Renal pelvis (tissue), 4 donors: ENCODE measurements around the gene FOXK1. TPM values are rescaled to one million over a fixed set of nuclear protein-coding genes. Genes with fewer than 3 reads are reported as not detected.
"Not testable (repeated sequence)": the region's sequence is repeated elsewhere in the genome, so short reads cannot be mapped to it uniquely, and the experiment has no call there.

ENCODE experiments used
- DNase-seq: peaks from one replicate; pipeline ENCODE4 v3.0.0-alpha.2; 2013
- polyA plus RNA-seq, 3 donors: library from polyadenylated mRNA; unstranded; fragments of 120-200 nt; gene quantifications; one replicate each; pipeline ENCODE4 v1.2.1, GENCODE V29; 2013; ENCODE audit not compliant: insufficient read length in 3 of 3

FOXK1 gene
- polyA plus RNA-seq, 3 donors, result 15.5 to 30.0 (median 24.3) TPM

DNA sequence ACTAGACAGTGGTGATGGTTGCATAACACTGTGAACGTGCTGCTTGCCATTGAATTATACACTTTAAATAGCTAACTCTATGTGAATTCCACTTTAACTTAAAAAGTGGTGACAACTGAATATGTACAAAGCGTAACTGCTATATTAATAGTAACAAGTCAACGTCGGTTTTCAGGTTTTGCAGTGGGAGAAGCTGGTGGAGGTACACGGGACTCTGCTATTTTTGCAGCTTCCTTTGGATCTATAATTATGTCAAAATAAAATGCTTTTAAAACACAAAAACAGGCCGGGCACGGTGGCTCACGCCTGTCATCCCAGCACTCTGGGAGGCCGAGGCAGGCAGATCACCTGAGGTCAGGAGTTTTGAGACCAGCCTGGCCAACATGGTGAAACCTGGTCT lies 114.4 kb downstream of the FOXK1 start:
- DNase-seq, result no peak

DNA sequence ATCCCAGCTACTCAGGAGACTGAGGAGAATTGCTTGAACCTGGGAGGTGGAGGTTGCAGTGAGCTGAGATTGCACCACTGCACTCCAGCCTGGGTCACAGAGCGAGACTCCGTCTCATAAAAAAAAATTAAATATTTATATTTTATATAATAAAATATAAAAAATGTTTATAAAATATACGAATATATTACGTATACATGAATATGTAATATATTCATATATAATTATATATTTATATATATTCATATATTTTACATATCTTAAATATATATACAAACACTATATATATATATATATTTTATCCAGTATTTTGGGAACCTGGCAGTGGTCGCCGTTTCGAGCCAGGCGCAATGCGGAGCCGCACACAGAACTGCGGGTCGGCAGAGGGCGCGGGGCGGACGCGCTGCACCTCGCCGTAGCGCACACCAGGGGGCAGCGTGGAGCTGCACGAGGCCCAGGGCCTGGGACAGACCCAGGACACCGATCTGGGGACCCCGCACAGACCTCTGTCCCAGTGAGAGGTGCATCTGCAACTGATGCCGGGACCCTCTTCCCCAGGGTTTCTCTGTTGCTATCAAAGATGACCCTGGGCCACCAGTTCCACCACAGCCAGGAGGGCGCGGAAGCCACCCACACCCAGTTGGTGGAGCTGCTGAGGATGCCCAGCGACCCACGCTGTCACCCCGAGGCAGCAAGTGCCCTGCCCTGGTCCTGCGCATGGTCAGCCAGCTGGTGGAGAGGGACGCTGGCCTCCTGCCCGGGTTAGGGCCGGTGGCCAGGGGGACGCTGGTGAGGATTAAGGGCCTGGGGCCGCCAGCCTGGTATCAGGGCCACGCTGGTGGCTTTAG lies 116.0 kb downstream of the FOXK1 start:
- DNase-seq, result no peak

DNA sequence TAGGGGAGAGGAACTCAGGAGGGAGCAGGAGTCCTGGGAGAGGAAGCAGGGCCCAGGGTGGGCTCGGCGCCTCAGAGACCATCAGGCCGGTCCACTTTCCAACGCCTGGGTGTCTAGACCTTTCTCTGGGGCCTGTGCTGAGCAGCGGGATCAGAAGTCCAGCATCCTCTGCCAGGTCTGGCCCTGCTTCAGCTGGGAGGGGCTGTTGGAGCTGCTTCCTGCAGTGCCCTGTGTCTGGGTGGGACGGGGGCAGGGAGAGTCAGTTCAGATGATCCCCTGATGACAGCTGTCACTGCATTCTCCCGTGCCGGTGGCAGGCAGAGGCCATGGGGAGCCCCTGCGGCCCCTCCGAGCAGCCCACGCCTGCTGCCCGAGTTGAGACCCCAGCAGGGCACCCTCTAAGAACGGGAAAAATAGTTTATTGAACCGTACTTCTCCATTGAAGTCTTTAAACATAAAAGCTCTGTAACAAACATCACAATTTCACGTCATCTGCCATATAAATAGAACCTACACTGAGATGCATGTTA lies 116.7 kb downstream of the FOXK1 start:
- no peak for DNase-seq

DNA sequence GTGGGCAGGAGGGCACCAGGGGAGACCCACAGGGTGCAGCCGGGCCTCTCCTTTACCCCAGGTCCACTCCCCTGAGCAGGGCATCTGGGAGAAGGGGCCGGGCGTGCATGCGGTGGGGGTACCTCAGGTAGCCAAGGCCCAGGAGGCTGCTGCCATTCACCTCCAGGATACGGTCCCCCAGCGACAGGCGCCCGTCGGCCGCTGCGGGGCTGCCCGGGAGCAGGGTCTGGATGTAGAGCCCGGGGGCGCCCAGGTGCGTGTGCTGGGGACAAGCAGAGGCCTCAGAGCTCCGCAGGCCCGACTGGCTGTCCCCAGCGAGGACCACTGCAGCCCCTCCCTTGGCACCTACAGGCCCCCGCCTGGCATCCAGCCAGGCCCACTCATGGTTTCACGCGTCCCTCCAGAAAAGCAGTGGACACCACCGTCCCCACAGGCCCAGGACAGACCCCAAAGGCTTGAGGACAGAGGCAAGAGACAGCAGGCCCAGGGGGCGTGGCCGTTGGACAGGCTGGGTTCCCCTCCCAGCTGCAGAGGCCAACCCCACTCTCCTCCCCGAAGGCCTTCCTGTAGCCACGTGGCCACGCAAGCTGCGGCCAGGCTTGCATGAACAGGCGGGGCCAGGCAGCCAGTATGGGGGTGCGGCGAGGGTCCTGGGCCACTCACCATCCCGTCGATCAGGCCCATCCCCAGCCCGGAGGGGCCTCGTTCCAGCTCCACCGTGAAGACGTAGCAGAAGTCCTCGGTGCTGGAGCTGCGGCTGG lies 117.6 kb downstream of the FOXK1 start:
- DNase-seq, result no peak

DNA sequence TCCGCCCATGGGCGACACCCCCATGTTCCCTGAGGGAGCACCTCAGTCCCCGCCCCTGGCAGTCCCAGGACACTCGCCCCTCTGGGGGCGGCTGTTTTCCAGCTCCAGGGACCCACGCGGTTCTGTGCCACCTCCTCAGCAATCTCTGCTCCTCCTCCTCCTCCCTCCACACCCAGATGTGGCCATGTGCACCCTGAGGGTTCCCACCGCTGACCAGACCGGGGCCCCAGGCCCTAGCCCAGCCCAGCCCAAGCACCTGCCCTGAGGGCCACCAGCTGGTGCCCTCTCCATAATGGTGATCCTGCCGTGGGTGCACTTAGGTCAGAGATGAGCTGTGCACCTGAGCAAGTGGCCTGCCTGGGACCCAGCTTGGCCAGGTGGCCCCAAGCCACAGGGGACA lies 118.4 kb downstream of the FOXK1 start:
- DNase-seq, result no peak

DNA sequence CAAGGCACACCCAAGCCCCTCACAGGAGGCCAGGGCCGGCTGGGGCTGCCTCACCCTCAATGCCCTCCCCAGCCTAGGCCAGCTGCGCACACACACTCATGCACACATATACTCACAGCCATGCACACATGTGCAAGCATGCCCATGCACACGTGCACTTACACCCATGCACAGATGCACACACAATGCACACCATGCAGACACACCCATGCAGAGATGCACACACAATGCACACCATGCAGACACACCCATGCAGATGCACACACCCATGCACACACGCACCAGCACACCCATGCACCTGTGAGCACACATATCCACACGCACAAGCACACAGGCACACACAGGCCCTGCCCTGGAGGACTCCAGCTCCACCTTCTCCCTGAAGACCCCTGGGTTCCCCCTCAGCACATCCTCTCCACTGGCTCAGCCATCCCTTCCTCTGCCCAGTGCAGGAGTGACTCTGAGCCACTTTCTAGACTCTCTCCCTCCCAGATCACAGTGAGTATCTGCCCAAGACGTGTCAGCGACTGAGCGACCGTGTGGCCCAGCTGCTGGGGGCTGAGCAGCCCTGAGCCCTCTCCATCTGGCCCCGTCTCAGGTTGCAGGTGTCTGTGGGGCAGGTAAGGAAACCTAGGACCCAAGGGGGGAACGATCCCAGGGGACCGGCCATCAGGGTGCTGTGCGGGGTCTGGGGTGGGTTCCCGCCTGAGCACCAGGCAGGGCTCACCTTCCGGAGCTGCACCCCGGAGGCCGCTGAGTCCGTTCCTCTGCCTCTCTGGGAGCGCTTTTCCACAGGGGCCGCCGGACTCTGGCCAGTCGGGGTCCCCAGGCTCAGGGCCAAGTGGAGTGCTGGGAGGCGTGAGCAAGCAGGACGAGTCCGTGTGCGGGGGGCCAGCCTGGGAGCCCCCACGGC lies 119.1 kb downstream of the FOXK1 start:
- DNase-seq, result no peak

DNA sequence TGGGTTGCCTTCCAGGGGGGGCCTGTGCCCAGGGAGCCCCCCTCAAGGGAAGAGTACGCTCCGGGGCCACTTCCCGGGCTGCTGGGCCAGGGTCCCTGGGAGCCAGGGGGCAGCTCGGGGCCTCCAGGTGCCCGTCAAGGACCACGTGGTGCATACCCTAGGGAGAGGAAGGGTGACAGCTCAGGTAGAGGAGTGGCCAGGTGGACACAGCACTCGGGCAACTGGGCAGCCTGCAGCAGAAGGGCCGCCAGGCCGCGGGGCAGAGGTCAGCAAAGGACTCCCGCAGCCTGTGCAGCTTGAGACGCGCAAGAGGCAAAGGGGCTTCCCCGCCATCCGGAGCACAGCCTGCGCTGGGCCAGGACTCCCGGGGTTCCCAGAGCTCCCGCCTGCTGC lies 119.7 kb downstream of the FOXK1 start:
- DNase-seq, result no peak

DNA sequence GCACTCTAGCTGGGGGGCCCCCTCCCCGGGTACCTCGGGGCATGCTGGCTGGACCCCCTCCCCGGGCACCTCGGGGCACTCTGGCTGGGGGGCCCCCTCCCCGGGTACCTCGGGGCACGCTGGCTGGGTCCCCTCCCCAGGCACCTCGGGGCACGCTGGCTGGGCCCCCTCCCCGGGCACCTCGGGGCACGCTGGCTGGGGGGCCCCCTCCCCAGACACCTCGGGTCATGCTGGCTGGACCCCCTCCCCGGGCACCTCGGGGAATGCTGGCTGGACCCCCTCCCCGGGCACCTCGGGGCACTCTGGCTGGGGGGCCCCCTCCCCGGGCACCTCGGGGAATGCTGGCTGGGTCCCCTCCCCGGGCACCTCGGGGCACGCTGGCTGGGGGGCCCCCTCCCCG lies 120.5 kb downstream of the FOXK1 start:
- DNase-seq, result not testable (repeated sequence)

DNA sequence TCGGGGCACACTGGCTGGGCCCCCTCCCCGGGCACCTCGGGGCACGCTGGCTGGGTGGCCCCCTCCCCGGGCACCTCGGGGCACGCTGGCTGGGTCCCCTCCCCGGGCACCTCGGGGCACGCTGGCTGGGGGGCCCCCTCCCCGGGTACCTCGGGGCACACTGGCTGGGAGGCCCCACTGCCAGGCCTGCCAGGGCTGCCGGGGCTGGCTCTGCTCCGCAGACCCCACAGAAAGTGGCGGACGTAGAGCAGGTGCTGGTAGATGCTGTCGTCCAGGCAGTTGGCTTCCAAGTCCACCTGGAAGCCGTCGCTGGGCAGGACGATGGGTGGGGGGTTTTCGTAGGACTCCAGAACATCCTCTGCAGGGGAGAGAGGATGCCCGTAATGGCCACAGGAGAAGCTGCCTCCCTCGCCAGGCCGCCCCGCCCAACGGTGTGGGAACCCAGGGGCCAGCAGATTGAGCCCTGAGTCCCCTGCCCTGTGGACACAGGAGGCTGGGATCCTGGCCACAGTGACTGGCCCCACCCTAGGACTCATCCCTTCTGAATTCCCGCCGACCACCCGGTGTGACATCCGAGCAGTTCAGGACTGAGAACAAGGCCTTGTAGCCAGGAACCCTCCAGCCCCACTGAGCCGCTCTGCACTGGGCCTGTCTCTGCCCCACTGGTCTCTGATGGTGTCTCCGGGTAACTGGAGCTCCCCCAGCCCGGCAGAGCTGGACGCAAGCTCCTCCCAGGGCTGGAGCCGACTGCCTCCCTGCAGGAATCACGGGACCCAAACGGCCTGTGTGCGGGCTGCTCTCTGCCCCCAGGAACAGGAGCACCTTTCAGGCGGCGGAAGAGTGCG lies 121.5 kb downstream of the FOXK1 start:
- DNase-seq, result no peak

DNA sequence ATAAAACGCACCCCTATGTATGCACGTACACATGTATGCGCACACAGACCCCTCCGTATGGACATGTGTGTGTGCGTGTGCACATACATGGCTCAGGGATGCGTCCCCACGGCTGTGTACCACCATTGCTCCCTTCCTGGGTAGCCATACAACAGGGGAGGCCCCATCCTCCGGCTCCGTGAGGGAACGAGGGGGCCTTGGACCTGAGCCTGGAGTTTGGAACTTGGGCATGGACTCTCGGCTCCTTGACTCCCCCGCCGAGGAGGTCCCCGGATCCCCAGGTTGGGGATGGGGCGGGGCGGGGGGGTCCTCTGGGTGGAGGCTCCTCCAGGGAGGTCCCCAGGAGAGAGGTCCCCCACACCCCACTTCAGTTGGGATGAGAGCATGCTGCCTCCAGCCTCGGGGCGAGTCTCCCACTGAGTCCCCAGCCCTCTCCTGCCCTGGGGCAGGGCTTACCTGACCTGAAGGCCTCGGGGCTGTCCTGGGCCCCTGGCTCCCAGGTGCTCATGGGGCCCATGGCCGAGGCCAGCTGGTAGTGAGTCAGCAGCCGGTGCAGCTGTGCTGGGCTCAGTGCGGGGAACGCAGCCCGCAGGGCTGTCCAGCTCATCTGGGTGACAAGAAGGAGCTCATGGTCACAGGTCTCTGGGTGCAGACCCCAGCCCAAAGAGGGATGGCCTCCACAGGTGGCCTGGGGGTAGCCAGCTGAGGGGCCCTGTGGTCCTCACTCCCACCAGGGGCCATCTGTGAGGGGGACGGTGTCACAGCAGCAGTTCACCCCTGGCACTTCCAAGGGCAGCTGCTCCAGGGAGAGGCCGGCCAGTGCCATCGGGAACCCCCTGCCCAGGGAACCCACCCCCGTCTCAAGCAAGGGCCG lies 123.3 kb downstream of the FOXK1 start:
- DNase-seq, result no peak

DNA sequence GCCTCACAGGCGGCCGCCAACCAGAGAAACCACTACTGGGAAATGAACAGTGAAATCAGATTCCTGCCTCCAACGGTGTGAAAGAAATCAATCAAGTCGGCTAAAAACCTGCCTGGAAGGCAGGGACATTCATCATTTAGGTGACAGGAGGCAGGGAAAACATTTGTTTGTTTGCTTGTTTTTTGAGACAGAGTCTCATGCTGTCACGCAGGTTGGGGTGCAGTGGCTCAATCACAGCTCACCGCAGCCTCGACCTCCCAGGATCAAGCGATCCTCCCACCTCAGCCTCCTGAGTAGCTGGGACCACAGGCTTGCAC lies 123.8 kb downstream of the FOXK1 start:
- DNase-seq, result no peak

DNA sequence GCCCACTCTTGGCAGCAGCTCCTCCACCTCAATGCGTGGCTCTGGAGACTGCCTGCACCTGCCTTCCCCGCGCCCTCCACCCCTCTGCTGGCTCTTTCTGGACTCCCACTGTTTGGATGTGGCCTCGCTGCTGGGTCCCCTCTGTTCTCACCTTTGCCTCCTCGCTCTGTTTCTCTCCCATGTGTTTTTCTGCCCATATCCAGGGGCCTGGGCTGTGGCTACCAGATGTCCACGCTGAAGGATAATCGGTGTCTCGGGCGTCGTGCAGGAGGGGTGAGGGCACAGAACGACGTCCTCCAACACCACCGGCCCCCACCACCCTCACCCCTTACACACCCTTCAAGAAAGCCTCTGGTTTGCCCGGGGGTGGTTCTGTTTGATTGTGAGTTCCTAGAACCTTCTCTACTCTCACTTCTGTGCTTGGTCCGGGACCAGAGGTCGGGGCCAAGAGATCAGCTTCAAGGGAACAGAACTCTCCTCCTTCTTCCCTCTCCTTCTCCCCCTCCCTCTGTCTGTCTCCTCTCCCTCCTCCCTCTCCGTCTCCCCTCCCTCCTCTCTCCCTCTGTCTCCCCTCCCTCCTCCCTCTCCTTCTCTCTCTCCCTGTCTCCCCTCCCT lies 125.0 kb downstream of the FOXK1 start:
- no peak for DNase-seq

DNA sequence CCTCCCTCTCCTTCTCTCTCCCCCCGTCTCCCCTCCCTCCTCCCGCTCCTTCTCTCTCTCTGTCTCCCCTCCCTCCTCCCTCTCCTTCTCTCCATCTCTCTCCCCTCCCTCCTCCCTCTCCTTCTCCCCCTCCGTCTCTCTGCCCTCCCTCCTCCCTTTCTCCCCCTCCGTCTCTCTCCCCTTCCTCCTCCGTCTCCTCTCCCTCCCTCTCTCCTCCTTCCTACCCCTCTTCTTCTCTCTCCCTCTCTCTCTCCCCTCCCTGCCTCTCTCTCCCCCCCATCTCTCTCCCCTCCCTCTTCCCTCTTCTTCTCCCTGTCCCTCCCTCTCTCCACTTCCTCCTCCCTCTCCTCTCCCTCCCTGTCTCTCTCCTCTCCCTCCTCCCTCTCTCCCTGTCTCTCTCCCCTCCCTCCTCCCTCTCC lies 125.5 kb downstream of the FOXK1 start:
- no peak for DNase-seq

DNA sequence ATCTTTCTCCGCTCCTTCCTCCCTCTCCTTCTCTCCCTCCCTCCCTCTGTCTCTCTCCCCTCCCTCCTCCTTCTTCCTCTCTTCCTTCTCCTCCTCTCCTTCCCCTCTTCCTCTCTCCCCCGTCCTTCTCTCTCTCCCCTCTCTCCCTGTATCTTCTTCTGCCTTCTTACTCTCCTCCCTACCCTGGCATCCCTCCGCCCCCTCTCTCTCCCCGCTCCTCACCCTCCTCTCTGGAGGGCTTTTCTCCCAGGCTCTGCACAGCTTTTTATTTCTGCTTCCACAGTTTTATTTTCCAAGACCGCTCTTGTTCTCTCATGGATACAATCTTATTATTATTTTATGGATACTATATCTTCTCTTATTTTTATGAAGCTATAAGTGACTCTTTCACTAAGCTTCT lies 125.9 kb downstream of the FOXK1 start:
- DNase-seq, result no peak

DNA sequence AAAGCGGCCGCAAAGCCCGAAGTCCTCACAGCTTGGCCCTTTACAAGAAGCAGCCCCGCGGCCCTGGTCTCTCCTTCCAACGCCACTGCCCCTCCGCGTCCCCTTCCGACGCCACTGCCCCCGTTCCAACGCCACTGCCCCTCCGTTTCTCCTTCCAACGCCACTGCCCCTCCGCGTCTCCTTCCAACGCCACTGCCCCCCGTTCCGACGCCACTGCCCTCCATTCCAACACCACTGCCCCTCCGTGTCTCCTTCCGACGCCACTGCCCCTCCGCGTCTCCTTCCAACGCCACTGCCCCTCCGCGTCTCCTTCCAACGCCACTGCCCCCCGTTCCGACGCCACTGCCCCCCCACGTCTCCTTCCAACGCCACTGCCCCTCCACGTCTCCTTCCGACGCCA lies 126.5 kb downstream of the FOXK1 start:
- no peak for DNase-seq

DNA sequence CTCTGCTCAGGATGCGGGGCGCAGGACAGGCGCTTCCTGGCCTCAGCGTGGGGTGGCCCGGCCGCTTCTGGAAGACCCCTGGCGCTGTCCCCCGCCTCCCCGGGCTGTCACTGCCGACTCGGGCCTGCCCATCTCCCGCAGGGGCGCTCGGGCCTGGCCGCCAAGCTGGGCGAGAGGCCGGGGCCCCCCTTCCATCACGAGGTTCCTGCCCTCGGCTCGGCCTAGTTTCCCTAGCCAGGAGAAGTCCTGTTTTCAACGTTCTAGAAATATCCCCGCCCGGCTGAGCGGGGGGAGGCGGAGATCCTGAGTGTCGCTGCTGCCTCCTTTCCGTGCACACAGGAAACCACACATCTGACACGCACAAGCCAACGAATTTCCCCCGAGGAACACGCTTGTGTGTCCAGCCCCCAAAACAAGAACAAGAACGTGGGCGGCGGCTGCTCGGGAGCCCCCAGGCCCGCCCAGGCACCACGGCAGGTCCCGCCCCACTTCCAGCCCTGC lies 127.0 kb downstream of the FOXK1 start:
- DNase-seq, result no peak

DNA sequence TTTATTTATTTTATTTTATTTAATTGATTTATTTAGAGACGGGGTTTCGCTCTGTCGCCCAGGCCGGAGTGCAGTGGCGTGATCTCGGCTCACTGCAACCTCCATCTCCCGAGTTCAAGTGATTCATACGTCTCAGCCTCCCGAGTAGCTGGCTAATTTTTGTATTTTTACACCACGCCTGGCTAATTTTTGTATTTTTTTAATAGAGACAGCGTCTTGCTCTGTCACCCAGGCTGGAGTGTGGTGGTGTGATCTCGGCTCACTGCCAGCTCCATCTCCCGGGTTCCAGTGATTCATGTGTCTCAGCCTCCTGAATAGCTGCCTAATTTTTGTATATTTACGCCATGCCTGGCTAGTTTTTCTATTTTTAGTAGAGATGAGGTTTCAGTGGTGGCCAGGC lies 127.6 kb downstream of the FOXK1 start:
- DNase-seq, result no peak

DNA sequence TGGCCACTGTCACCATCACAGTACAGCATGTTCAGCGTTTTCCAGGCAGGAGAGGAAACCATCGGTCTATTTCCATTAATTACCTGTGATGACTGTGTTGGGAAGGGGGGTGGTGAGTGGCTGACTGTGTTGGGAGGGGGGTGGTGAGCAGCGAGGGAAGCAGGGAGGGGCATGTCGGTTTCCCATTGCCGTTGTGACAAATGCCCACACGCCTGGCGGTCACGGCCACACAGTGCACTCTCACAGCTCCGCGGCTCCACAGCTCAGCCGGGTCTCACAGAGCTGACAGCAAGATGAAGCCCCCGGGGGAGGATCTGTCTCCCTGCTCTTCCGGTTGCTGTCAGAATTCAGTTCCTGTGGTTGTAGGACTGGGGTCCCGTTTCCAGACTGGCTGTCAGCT lies 132.3 kb downstream of the FOXK1 start:
- no peak for DNase-seq

DNA sequence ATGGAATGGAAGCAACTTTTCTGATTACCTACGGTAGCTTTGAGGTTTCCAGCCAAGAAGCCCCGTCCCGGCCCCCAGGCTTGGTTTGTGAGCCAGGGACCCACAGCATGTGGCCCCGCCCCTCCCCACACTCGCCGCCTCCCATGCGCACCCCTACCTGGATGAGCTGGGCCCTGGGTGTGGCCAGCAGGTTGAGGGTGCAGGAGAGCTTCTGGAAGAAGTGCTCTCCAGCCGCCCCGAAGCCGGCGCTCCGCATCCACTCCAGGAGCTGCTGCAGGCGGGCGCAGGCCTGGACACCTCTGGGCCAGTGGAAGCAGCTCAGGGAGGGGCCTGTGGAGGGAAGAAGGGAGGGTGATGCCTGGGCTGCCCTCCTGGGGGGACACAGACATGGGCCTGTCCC lies 133.0 kb downstream of the FOXK1 start:
- no peak for DNase-seq
